ENCODE data around the gene TMEM150B. TPM values are rescaled to one million over a fixed set of nuclear protein-coding genes. Genes with fewer than 3 reads are reported as not detected.

The TMEM150B gene
- total and polyA plus RNA-seq, 2 of the 13 experiments (the other 11 are each of a cell fraction or from before 2014, with no cell fraction given): 1.3 to 1.8 TPM

DNA sequence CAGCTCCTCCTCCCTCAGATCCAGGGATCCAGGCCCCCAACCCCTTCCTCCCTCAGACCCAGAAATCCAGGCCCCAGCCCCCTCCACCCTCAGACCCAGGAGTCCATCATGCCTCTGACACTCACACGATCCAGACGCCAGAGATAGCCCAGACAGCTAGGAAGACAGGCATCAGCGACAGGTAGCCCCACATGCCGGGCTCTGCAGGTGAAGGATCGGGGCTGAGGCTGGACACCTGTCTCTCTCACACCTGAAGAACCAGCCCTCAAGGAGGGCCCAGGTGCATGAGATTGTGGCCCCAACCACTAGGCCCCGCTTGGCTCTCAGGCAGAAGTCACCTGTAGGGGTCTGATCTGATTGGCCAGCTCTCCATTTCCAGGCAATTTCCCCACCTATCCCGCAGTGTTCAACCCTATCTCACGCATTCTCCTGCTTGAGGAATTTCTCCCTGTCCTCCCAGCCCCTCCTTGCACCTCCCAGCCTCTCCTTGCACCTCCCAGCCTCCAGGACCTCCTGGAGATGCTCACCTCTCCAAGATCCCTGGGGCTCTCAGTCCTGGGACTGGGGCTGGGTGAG, 4.2 kb downstream of the TMEM150B start:
- no peaks in the 10 kb centered on the region for H4K20me1 ChIP-seq (ENCODE audit: insufficient read depth, low read length)
- FAIRE-seq: no peak
- TF ChIP-seq HDAC2 (CRISPR knock-in tag; IDR thresholded peaks at IDR 0.05): no peak
- 0 out of 2 replicates have a peak, but pooled peaks have one; percentile 44 for TF ChIP-seq ZSCAN22 (CRISPR knock-in tag; IDR thresholded peaks at IDR 0.05)
- no peak; the same call in none of the 3 replicates for ATAC-seq
- no peak overlapping the region for H3K9ac ChIP-seq (ENCODE audit: insufficient read depth, low read depth, low read length)
- in situ Hi-C loops (cut with HindIII; ENCODE audit: extremely low pct_ligation_motif_present, low pct_unique_long_range_greater_than_20kb): no loop called here
- H3K4me3 ChIP-seq (replicated peaks in 1 of 3; ENCODE audit: insufficient read depth in 1 of 3, low read depth in 2 of 3, low read length in 3 of 3): peak overlapping the region in 1 of 3 experiments; percentile 21; a peak in 1 of 6 replicates
- intact Hi-C loops (cut with micrococcal nuclease; ENCODE audit: unreplicated experiment): no loop called here
- H3K79me2 ChIP-seq (ENCODE audit: insufficient read depth, low read length): no peaks in the 10 kb centered on the region
- DNase-seq (ENCODE audit: low spot score): no peak
- H3K27me3 ChIP-seq (ENCODE audit: control insufficient read depth in 1 of 2, insufficient read depth in 2 of 2, low read length in 2 of 2): no peaks in the 10 kb centered on the region; a peak in 1 of 5 replicates
- 62% methylated on average over 8 of the region's 8 CpGs for whole genome bisulfite sequencing (ENCODE audit: low lambda C conversion rate)
- no peaks in the 10 kb centered on the region for H3K36me3 ChIP-seq (replicated peaks in 1 of 2; ENCODE audit: control insufficient read depth in 1 of 2, insufficient read depth in 2 of 2, low read length in 2 of 2)
- no peak overlapping the region for H2AFZ ChIP-seq (ENCODE audit: low read length)
- H3K9me3 ChIP-seq (ENCODE audit: low read length): no peaks in the 10 kb centered on the region
- peaks cover 35% of the 10 kb centered on the region for H3K4me1 ChIP-seq (ENCODE audit: insufficient read depth, low read length)
- BruUV-seq (replicated peaks): no TSS peak
- peak overlapping the region; percentile 62 for H3K4me2 ChIP-seq (ENCODE audit: low read depth, low read length)
- CTCF ChIA-PET (ENCODE audit: low intra/inter-chr PET ratio, low total read pairs): no interaction called here
- no peak overlapping the region for H3K27ac ChIP-seq (ENCODE audit: extremely low read length, insufficient read depth, low read length)
- POLR2A ChIA-PET: interaction anchor here (1.1 to 2.1 kb wide), 6 partner anchors 10 to 86 kb away, joined by 4 to 11 read pairs (median 6); partner anchors contain the start of genes KMT5C and UBE2S

DNA sequence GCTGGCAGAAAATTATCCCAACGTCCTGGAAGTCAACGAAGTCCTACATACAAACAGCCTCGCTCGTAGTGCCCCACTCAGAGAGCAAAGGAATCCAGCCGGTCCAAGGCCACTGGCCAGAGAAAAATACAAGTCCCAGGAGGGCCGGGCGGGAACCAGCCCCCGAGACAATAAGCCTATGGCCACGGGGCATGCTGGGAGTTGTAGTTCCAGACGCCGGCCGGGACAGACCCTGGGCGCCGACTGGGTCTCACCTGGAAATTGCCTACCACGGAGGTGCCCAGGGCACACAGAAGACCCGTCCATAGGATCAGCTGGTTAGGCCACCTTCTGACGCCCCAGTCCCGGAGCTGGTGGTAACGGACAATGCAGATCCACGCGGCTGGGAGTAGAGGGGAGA, 5.4 kb downstream of the TMEM150B start:
- 69% methylated on average over 21 of the region's 21 CpGs for WGBS (ENCODE audit: low lambda C conversion rate)
- Histone ChIP-seq H3K9me3 (ENCODE audit: low read length) (no peaks in the 10 kb centered on the region), H3K27me3 (ENCODE audit: control insufficient read depth in 1 of 2, insufficient read depth in 2 of 2, low read length in 2 of 2) (no peaks in the 10 kb centered on the region; a peak in 1 of 5 replicates), H3K4me3 (replicated peaks in 1 of 3; ENCODE audit: insufficient read depth in 1 of 3, low read depth in 2 of 3, low read length in 3 of 3) (no peak overlapping the region), H3K4me2 (ENCODE audit: low read depth, low read length) (no peak overlapping the region), H3K4me1 (ENCODE audit: insufficient read depth, low read length) (peaks cover 35% of the 10 kb centered on the region), H2AFZ (ENCODE audit: low read length) (no peak overlapping the region), H3K36me3 (replicated peaks in 1 of 2; ENCODE audit: control insufficient read depth in 1 of 2, insufficient read depth in 2 of 2, low read length in 2 of 2) (no peaks in the 10 kb centered on the region), H4K20me1 (ENCODE audit: insufficient read depth, low read length) (no peaks in the 10 kb centered on the region), H3K9ac (ENCODE audit: insufficient read depth, low read depth, low read length) (no peak overlapping the region), H3K27ac (ENCODE audit: extremely low read length, insufficient read depth, low read length) (no peak overlapping the region), H3K79me2 (ENCODE audit: insufficient read depth, low read length) (no peaks in the 10 kb centered on the region)
- no peak for FAIRE-seq
- ChIA-PET CTCF (ENCODE audit: low intra/inter-chr PET ratio, low total read pairs) (no interaction called here), POLR2A (no interaction called here)
- intact Hi-C loops (cut with micrococcal nuclease; ENCODE audit: unreplicated experiment): no loop called here
- BruUV-seq (replicated peaks): no TSS peak
- ATAC-seq: peak; percentile 63
- no peak for DNase-seq (ENCODE audit: low spot score)
- in situ Hi-C loops (cut with HindIII; ENCODE audit: extremely low pct_ligation_motif_present, low pct_unique_long_range_greater_than_20kb): no loop called here
- TF ChIP-seq GABPA (IDR thresholded peaks at IDR 0.05; ENCODE audit: low read depth, low read length) (no peak), GABPA (CRISPR knock-in tag; IDR thresholded peaks at IDR 0.05; ENCODE audit: low read depth) (peak; percentile 42; the same call in 1 of the 2 replicates), SUZ12 (IDR thresholded peaks at IDR 0.05; ENCODE audit: low read depth, low read length) (peak; percentile 82), GABPB1 (CRISPR knock-in tag; IDR thresholded peaks at IDR 0.05) (peak; percentile 64), CREM (IDR thresholded peaks at IDR 0.05) (peak; percentile 46; the same call in 1 of the 2 replicates), CREM (CRISPR knock-in tag; IDR thresholded peaks at IDR 0.05) (no peak), PHB2 (IDR thresholded peaks at IDR 0.05; ENCODE audit: partially characterized antibody) (no peak), MAZ (IDR thresholded peaks at IDR 0.05; ENCODE audit: borderline replicate concordance, low read depth, low read length) (no peak), MAZ (CRISPR knock-in tag; IDR thresholded peaks at IDR 0.05; ENCODE audit: low read depth) (no peak), HCFC1 (IDR thresholded peaks at IDR 0.05; ENCODE audit: low read depth, low read length) (peak; percentile 88), ZNF143 (CRISPR knock-in tag; IDR thresholded peaks at IDR 0.05) (peak; percentile 93)
- TF ChIP-seq, protein P1, sequence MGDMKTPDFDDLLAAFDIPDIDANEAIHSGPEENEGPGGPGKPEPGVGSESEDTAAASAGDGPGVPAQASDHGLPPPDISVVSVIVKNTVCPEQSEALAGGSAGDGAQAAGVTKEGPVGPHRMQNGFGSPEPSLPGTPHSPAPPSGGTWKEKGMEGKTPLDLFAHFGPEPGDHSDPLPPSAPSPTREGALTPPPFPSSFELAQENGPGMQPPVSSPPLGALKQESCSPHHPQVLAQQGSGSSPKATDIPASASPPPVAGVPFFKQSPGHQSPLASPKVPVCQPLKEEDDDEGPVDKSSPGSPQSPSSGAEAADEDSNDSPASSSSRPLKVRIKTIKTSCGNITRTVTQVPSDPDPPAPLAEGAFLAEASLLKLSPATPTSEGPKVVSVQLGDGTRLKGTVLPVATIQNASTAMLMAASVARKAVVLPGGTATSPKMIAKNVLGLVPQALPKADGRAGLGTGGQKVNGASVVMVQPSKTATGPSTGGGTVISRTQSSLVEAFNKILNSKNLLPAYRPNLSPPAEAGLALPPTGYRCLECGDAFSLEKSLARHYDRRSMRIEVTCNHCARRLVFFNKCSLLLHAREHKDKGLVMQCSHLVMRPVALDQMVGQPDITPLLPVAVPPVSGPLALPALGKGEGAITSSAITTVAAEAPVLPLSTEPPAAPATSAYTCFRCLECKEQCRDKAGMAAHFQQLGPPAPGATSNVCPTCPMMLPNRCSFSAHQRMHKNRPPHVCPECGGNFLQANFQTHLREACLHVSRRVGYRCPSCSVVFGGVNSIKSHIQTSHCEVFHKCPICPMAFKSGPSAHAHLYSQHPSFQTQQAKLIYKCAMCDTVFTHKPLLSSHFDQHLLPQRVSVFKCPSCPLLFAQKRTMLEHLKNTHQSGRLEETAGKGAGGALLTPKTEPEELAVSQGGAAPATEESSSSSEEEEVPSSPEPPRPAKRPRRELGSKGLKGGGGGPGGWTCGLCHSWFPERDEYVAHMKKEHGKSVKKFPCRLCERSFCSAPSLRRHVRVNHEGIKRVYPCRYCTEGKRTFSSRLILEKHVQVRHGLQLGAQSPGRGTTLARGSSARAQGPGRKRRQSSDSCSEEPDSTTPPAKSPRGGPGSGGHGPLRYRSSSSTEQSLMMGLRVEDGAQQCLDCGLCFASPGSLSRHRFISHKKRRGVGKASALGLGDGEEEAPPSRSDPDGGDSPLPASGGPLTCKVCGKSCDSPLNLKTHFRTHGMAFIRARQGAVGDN (CRISPR knock-in tag; IDR thresholded peaks at IDR 0.05): 0 out of 2 replicates have a peak, but pooled peaks have one; percentile 13
- TF ChIP-seq, protein P2, sequence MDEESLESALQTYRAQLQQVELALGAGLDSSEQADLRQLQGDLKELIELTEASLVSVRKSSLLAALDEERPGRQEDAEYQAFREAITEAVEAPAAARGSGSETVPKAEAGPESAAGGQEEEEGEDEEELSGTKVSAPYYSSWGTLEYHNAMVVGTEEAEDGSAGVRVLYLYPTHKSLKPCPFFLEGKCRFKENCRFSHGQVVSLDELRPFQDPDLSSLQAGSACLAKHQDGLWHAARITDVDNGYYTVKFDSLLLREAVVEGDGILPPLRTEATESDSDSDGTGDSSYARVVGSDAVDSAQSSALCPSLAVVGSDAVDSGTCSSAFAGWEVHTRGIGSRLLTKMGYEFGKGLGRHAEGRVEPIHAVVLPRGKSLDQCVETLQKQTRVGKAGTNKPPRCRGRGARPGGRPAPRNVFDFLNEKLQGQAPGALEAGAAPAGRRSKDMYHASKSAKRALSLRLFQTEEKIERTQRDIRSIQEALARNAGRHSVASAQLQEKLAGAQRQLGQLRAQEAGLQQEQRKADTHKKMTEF (CRISPR knock-in tag; IDR thresholded peaks at IDR 0.05): no peak

All from HepG2 (cell line).